Measurements from ENCODE around the gene TENT4A.

GRCh38 chr5:6788956-6789649 lies 75.9 kb downstream of the TENT4A start:
- no peak for TF ChIP-seq FOXP2 (optimal IDR thresholded peaks at IDR 0.05; ENCODE audit: control extremely low read depth, extremely low read length, insufficient read depth)
- TF ChIP-seq EZH2 (IDR thresholded peaks at IDR 0.05), result no peak
- no peak for TF ChIP-seq POLR2AphosphoS5 (IDR thresholded peaks at IDR 0.05; ENCODE audit: borderline replicate concordance, low read depth, low read length)

Measured in SK-N-MC (cell line).